Measurements from ENCODE around the gene SLC66A3.

SLC66A3 gene

GRCh38 chr2:11169333-11169732 is 14.1 kb downstream of the SLC66A3 start:
- Histone ChIP-seq H3K4me3 (ENCODE audit: low read length) (no peak overlapping the region), H3K9me3 (replicated peaks; ENCODE audit: low read length) (no peaks in the 10 kb centered on the region), H3K9ac (ENCODE audit: low read depth, low read length) (no peak overlapping the region), H3K4me1 (ENCODE audit: control insufficient read depth, insufficient read depth, low read length) (no peaks in the 10 kb centered on the region), H3K27me3 (ENCODE audit: control insufficient read depth, insufficient read depth, low read length) (no peaks in the 10 kb centered on the region), H3K36me3 (ENCODE audit: insufficient read depth, low read length) (no peaks in the 10 kb centered on the region), H3K4me2 (ENCODE audit: low read length) (no peak overlapping the region)

GRCh38 chr2:11174222-11174621 is 19.0 kb downstream of the SLC66A3 start:
- no peak overlapping the region for H3K4me3 ChIP-seq (ENCODE audit: low read length)
- no peaks in the 10 kb centered on the region for H3K9me3 ChIP-seq (replicated peaks; ENCODE audit: low read length)
- peaks cover 12% of the 10 kb centered on the region for H3K4me1 ChIP-seq (ENCODE audit: control insufficient read depth, insufficient read depth, low read length)
- H3K4me2 ChIP-seq (ENCODE audit: low read length), result no peak overlapping the region
- no peaks in the 10 kb centered on the region for H3K27me3 ChIP-seq (ENCODE audit: control insufficient read depth, insufficient read depth, low read length)
- no peak overlapping the region for H3K9ac ChIP-seq (ENCODE audit: low read depth, low read length)
- no peaks in the 10 kb centered on the region for H3K36me3 ChIP-seq (ENCODE audit: insufficient read depth, low read length)

- Histone ChIP-seq H3K9ac (ENCODE audit: low read depth, low read length) (no peak overlapping the region), H3K27me3 (ENCODE audit: control insufficient read depth, insufficient read depth, low read length) (no peaks in the 10 kb centered on the region)
Measured at GRCh38 chr2:11175293-11175795, 20.1 kb downstream of the SLC66A3 start.

DNA sequence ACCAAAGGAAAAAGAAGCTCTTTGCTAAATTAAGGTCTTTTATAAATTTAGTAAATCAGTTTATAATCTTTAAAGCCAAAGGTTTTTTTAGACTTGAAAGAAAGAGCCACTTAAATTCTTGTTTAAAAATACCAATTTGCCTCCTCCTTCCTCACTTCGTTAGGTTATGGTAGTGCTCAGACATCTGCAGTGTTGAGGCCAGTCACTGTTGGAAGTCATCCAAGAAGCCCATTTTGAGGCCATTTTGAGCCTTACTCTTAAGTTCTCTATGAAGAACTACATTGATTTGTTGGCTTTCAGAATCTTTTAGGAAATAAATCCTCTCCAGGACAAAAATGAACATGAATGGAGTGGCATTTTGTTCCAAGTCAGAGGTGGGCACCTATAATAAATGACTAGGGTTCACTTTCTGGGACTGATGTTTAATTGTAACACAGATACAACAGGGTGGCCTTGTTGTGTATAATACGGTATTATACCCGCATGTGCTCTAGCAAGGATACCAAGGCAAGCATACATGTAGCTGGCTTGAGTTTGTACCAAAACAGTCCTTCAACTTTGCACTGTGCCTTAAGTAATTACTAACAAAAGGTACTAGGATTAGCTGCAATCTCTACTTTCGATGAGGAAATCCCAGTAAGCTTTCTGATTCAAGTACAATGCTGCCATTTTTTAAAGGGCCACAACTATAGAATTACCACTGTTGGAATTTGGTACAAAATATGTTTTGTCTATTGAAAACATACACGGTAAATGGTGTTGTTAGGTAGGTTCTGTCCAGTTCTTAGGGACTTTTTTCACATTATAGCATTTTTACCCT is 22.8 kb downstream of the SLC66A3 start:
- no peak overlapping the region for H3K9ac ChIP-seq (ENCODE audit: low read depth, low read length)
- no peaks in the 10 kb centered on the region for H3K27me3 ChIP-seq (ENCODE audit: control insufficient read depth, insufficient read depth, low read length)
- H3K9me3 ChIP-seq (replicated peaks; ENCODE audit: low read length), result no peaks in the 10 kb centered on the region
- no peak overlapping the region for H3K4me2 ChIP-seq (ENCODE audit: low read length)
- H3K36me3 ChIP-seq (ENCODE audit: insufficient read depth, low read length), result peaks cover 9% of the 10 kb centered on the region
- no peak overlapping the region for H3K4me3 ChIP-seq (ENCODE audit: low read length)
- peaks cover 12% of the 10 kb centered on the region for H3K4me1 ChIP-seq (ENCODE audit: control insufficient read depth, insufficient read depth, low read length)

More at GRCh38 chr2:11175293-11175795, 20.1 kb downstream of the SLC66A3 start:
- Histone ChIP-seq H3K4me1 (ENCODE audit: control insufficient read depth, insufficient read depth, low read length) (peaks cover 12% of the 10 kb centered on the region), H3K36me3 (ENCODE audit: insufficient read depth, low read length) (peaks cover 6% of the 10 kb centered on the region), H3K4me2 (ENCODE audit: low read length) (peak overlapping the region; percentile 16), H3K4me3 (ENCODE audit: low read length) (peak overlapping the region; percentile 13), H3K9me3 (replicated peaks; ENCODE audit: low read length) (no peaks in the 10 kb centered on the region)

DNA sequence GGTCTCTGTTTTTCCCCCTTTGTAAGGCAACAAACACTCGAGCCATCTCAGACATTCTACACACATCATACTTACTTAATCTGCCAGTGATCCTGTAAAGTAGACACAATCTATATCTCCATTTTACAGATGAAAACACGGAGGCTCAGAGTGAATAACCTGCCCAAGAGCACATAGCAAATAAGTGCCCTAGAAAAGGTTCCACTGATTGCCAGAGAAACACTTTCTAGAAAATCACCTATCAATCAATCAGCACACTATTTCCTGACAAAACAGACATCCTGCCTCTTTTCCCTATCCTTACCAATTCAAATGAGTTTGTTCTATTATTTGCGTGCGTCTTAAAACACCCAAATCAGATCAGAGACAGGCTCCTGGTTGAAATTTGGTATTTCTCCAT is 23.9 kb downstream of the SLC66A3 start:
- Histone ChIP-seq H3K9ac (ENCODE audit: low read depth, low read length) (no peak overlapping the region), H3K4me1 (ENCODE audit: control insufficient read depth, insufficient read depth, low read length) (peaks cover 12% of the 10 kb centered on the region), H3K9me3 (replicated peaks; ENCODE audit: low read length) (no peaks in the 10 kb centered on the region), H3K27me3 (ENCODE audit: control insufficient read depth, insufficient read depth, low read length) (no peaks in the 10 kb centered on the region), H3K4me3 (ENCODE audit: low read length) (no peak overlapping the region), H3K4me2 (ENCODE audit: low read length) (no peak overlapping the region), H3K36me3 (ENCODE audit: insufficient read depth, low read length) (peaks cover 9% of the 10 kb centered on the region)

GRCh38 chr2:11179899-11180298 is 24.6 kb downstream of the SLC66A3 start:
- Histone ChIP-seq H3K9me3 (replicated peaks; ENCODE audit: low read length) (no peaks in the 10 kb centered on the region), H3K36me3 (ENCODE audit: insufficient read depth, low read length) (peaks cover 10% of the 10 kb centered on the region), H3K4me3 (ENCODE audit: low read length) (no peak overlapping the region), H3K4me2 (ENCODE audit: low read length) (no peak overlapping the region), H3K9ac (ENCODE audit: low read depth, low read length) (no peak overlapping the region), H3K27me3 (ENCODE audit: control insufficient read depth, insufficient read depth, low read length) (no peaks in the 10 kb centered on the region), H3K4me1 (ENCODE audit: control insufficient read depth, insufficient read depth, low read length) (peaks cover 12% of the 10 kb centered on the region)

GRCh38 chr2:11180653-11181052 is 25.4 kb downstream of the SLC66A3 start:
- Histone ChIP-seq H3K4me3 (ENCODE audit: low read length) (no peak overlapping the region), H3K9ac (ENCODE audit: low read depth, low read length) (no peak overlapping the region), H3K4me1 (ENCODE audit: control insufficient read depth, insufficient read depth, low read length) (peaks cover 4% of the 10 kb centered on the region), H3K9me3 (replicated peaks; ENCODE audit: low read length) (no peaks in the 10 kb centered on the region), H3K27me3 (ENCODE audit: control insufficient read depth, insufficient read depth, low read length) (no peaks in the 10 kb centered on the region), H3K36me3 (ENCODE audit: insufficient read depth, low read length) (peaks cover 13% of the 10 kb centered on the region), H3K4me2 (ENCODE audit: low read length) (no peak overlapping the region)

GRCh38 chr2:11182951-11183350 is 27.7 kb downstream of the SLC66A3 start:
- Histone ChIP-seq H3K9ac (ENCODE audit: low read depth, low read length) (no peak overlapping the region), H3K27me3 (ENCODE audit: control insufficient read depth, insufficient read depth, low read length) (no peaks in the 10 kb centered on the region), H3K36me3 (ENCODE audit: insufficient read depth, low read length) (peaks cover 13% of the 10 kb centered on the region), H3K4me1 (ENCODE audit: control insufficient read depth, insufficient read depth, low read length) (peaks cover 6% of the 10 kb centered on the region), H3K9me3 (replicated peaks; ENCODE audit: low read length) (no peaks in the 10 kb centered on the region), H3K4me3 (ENCODE audit: low read length) (no peak overlapping the region), H3K4me2 (ENCODE audit: low read length) (no peak overlapping the region)

DNA sequence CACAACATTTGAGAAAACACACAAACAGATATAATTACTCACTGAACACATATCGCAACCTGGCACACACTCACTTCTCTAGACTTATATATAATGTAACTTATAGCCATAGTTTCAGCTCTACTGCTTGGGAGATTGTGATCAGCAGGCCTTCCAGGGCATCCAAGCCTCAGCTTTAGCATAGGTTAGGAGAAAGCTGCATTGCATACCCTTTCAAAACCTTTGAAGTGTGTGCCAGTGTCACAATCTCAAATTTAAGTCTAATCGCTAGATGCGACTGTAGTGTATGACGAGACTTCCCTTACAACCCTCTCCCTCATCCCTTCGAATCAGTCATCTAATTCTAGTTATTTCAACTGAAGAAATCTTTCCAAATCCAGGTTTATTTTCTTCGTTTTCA is 30.9 kb downstream of the SLC66A3 start:
- Histone ChIP-seq H3K9ac (ENCODE audit: low read depth, low read length) (no peak overlapping the region), H3K4me2 (ENCODE audit: low read length) (no peak overlapping the region), H3K27me3 (ENCODE audit: control insufficient read depth, insufficient read depth, low read length) (no peaks in the 10 kb centered on the region), H3K9me3 (replicated peaks; ENCODE audit: low read length) (no peaks in the 10 kb centered on the region), H3K4me1 (ENCODE audit: control insufficient read depth, insufficient read depth, low read length) (peaks cover 6% of the 10 kb centered on the region), H3K36me3 (ENCODE audit: insufficient read depth, low read length) (peaks cover 12% of the 10 kb centered on the region), H3K4me3 (ENCODE audit: low read length) (no peak overlapping the region)

DNA sequence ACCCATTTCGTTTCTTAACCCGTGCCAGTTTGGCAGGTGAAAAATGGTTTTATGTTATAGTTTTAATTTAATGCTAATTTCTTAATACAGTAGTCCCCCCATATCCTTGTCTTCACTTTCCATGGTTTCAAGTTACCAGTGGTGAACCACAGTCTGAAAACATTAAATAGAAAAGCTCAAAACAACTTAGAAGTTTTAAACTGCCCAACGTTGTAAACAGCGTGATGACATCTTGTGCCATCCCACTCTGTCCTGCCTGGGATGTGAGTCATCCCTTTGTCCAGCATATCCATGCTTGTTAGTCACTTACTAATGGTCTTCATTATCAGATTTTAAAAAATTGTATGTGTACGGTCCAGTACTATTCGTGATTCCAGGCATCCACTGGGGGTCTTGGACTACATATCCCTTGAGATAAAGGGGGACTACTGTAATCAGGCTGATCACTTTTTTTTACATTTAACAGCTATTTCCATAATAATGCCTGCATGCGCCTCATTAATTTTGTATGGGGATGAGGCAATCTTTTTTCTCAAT is 31.9 kb downstream of the SLC66A3 start:
- H3K36me3 ChIP-seq (ENCODE audit: insufficient read depth, low read length), result peaks cover 22% of the 10 kb centered on the region

GRCh38 chr2:11187731-11188130 is 32.5 kb downstream of the SLC66A3 start:
- Histone ChIP-seq H3K9ac (ENCODE audit: low read depth, low read length) (no peak overlapping the region), H3K4me2 (ENCODE audit: low read length) (no peak overlapping the region), H3K9me3 (replicated peaks; ENCODE audit: low read length) (no peaks in the 10 kb centered on the region), H3K4me3 (ENCODE audit: low read length) (no peak overlapping the region), H3K27me3 (ENCODE audit: control insufficient read depth, insufficient read depth, low read length) (no peaks in the 10 kb centered on the region), H3K4me1 (ENCODE audit: control insufficient read depth, insufficient read depth, low read length) (peaks cover 6% of the 10 kb centered on the region), H3K36me3 (ENCODE audit: insufficient read depth, low read length) (peaks cover 24% of the 10 kb centered on the region)

More for the DNA sequence above, 31.9 kb downstream of the SLC66A3 start:
- Histone ChIP-seq H3K4me2 (ENCODE audit: low read length) (no peak overlapping the region), H3K9me3 (replicated peaks; ENCODE audit: low read length) (no peaks in the 10 kb centered on the region), H3K4me3 (ENCODE audit: low read length) (no peak overlapping the region), H3K27me3 (ENCODE audit: control insufficient read depth, insufficient read depth, low read length) (no peaks in the 10 kb centered on the region), H3K4me1 (ENCODE audit: control insufficient read depth, insufficient read depth, low read length) (peaks cover 6% of the 10 kb centered on the region), H3K9ac (ENCODE audit: low read depth, low read length) (no peak overlapping the region)

DNA sequence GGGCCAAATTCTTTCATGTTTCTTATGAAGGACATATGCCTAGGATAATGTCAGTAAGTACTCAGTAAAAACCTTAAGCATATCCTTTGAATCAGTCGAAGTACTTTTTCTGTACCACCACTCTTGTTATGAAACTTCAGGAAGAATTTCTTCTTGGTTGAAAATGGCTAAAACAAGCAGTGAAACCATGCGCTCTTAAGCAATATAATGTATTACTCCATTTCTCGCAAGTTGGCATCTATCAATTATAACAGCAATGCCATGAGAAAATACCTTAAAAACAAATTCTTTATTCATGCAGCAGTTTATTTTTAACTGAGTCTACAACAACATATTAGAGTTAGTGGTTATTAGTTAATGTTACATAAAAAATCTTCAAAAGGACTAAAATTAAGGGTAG is 41.0 kb downstream of the SLC66A3 start:
- Histone ChIP-seq H3K4me2 (ENCODE audit: low read length) (no peak overlapping the region), H3K36me3 (ENCODE audit: insufficient read depth, low read length) (peaks cover 66% of the 10 kb centered on the region), H3K4me1 (ENCODE audit: control insufficient read depth, insufficient read depth, low read length) (no peaks in the 10 kb centered on the region)

More for the DNA sequence above, 41.0 kb downstream of the SLC66A3 start:
- H3K4me3 ChIP-seq (ENCODE audit: low read length), result no peak overlapping the region
- H3K27me3 ChIP-seq (ENCODE audit: control insufficient read depth, insufficient read depth, low read length), result no peaks in the 10 kb centered on the region
- no peak overlapping the region for H3K9ac ChIP-seq (ENCODE audit: low read depth, low read length)
- H3K9me3 ChIP-seq (replicated peaks; ENCODE audit: low read length), result no peaks in the 10 kb centered on the region
